GM12878 (cell line): ENCODE data around the gene CNN3. TPM values are rescaled to one million over a fixed set of nuclear protein-coding genes. Genes with fewer than 3 reads are reported as not detected.

Experiments used
- CEBPZ ChIP-seq: fragments of 150-350 bp; IDR thresholded peaks from 2 replicates; pipeline ENCODE4 v1.6.1; 2016; ENCODE audit warnings: low read depth, low read length
- CUX1 ChIP-seq: IDR thresholded peaks from 2 replicates; pipeline ENCODE4 v1.6.1; 2012; ENCODE audit warnings: improper control_type of control experiment, low read depth, low read length; ENCODE audit not compliant: insufficient replicate concordance
- JUND ChIP-seq: IDR thresholded peaks from 2 replicates; pipeline ENCODE4 v1.6.1; 2012; ENCODE audit warnings: low read depth, mild to moderate bottlenecking, low read length, improper control_type of control experiment, moderate library complexity
- KAT2A ChIP-seq: conservative IDR thresholded peaks from 2 replicates; pipeline ENCODE4 v1.6.1; 2011; ENCODE audit warnings: low read depth, low read length; ENCODE audit not compliant: control insufficient read depth
- NBN ChIP-seq: fragments of 450-650 bp; IDR thresholded peaks from 2 replicates; pipeline ENCODE4 v1.6.1; 2016
- NFYA ChIP-seq: IDR thresholded peaks from 2 replicates; pipeline ENCODE4 v1.6.1; 2011; ENCODE audit warnings: low read depth, mild to moderate bottlenecking, low read length, improper control_type of control experiment, borderline replicate concordance
- NFYB ChIP-seq: IDR thresholded peaks from 2 replicates; pipeline ENCODE4 v1.6.1; 2011; ENCODE audit warnings: low read depth, mild to moderate bottlenecking, low read length, improper control_type of control experiment, moderate library complexity; ENCODE audit not compliant: insufficient read depth
- PRDM15 ChIP-seq: fragments of 450-650 bp; formaldehyde crosslinking; IDR thresholded peaks from 2 replicates; pipeline ENCODE4 v1.4.0; 2020; ENCODE audit warnings: mild to moderate bottlenecking, moderate library complexity
- SUPT20H ChIP-seq: IDR thresholded peaks from 2 replicates; pipeline ENCODE4 v1.6.1; 2011; ENCODE audit warnings: low read depth, mild to moderate bottlenecking, low read length, moderate library complexity, borderline replicate concordance; ENCODE audit not compliant: control insufficient read depth
- USF1 ChIP-seq: IDR thresholded peaks from 2 replicates; pipeline ENCODE4 v1.6.1; 2011; ENCODE audit warnings: borderline replicate concordance, low read depth, mild to moderate bottlenecking, moderate library complexity, mixed read lengths, low read length; ENCODE audit not compliant: insufficient read depth; ENCODE audit errors: extremely low read length
- ZBTB40 ChIP-seq: fragments of 450-650 bp; IDR thresholded peaks from 2 replicates; pipeline ENCODE4 v1.6.1; 2016; ENCODE audit warnings: mild to moderate bottlenecking, moderate library complexity, borderline replicate concordance
- polyA plus RNA-seq, 11 experiments: library from polyadenylated mRNA; depleted of rRNA in 4 of 11; unstranded in 6 of 11; stranded (reverse) in 5 of 11; fragments of >200 nt; fragmentation: Nextera tagmentation in 4 of 11; fragmentation: Illumina TruSeq in 1 of 11; extraction: Ambion mirVana in 4 of 11; extraction: Trizol in 1 of 11; gene quantifications; 1 replicate in 1 of 11; 2 replicates in 10 of 11; pipeline versions ENCODE4 v1.2.1 to v1.2.3, GENCODE V29; 2011 to 2016; ENCODE audit warnings: inconsistent platforms in 2 of 11, missing spikeins in 2 of 11, low read depth in 1 of 11
- total RNA-seq, 4 experiments: library from RNA; depleted of rRNA in 3 of 4; stranded (reverse); fragments of >200 nt in 3 of 4; fragmentation: Illumina TruSeq in 1 of 4; extraction: Trizol in 1 of 4; gene quantifications; 2 replicates each; pipeline versions ENCODE4 v1.2.1 to v1.2.3, GENCODE V29; 2013 to 2021

Gene CNN3
- total and polyA plus RNA-seq, 10 of the 15 experiments (the other 5 are each of a cell fraction or from before 2014, with no cell fraction given) = 0.20 to 48.4 (median 34.3) TPM

- TF ChIP-seq NFYB (no peak), NFYA (no peak), KAT2A (no peak), SUPT20H (no peak), CEBPZ (no peak), PRDM15 (CRISPR knock-in tag) (no peak), ZBTB40 (no peak), USF1 (no peak), JUND (no peak), NBN (no peak), CUX1 (no peak)
Observed at GRCh38 chr1:94920061-94920460, 6.8 kb downstream of the CNN3 start (continued).
